Measurements from ENCODE around the gene ABCA7.

The ABCA7 gene

GRCh38 chr19:1109032-1109551 lies 69.2 kb downstream of the ABCA7 start:
- Histone ChIP-seq H2AFZ (ENCODE audit: low read length) (no peak overlapping the region), H3K9ac (ENCODE audit: low read length) (no peak overlapping the region), H3K27me3 (replicated peaks; ENCODE audit: insufficient read depth, low read length) (no peaks in the 10 kb centered on the region), H3K4me3 (ENCODE audit: low read length) (no peak overlapping the region), H3K36me3 (replicated peaks; ENCODE audit: insufficient read depth, low read length) (no peaks in the 10 kb centered on the region), H3K4me2 (ENCODE audit: low read depth, low read length) (no peak overlapping the region), H4K20me1 (ENCODE audit: insufficient read depth, low read length) (no peaks in the 10 kb centered on the region), H3F3A (ENCODE audit: insufficient read depth, low read length) (0 out of 2 replicates have a peak, but pooled peaks cover 4% of the 10 kb centered on the region), H3K79me2 (ENCODE audit: low read length) (peaks cover 22% of the 10 kb centered on the region), H3K27ac (ENCODE audit: low read length) (no peak overlapping the region), H3K9me2 (replicated peaks; ENCODE audit: insufficient read depth, low read length) (no peaks in the 10 kb centered on the region), H3K9me3 (replicated peaks; ENCODE audit: insufficient read depth, low read length) (no peaks in the 10 kb centered on the region), H3K4me1 (ENCODE audit: low read length) (no peaks in the 10 kb centered on the region)
- no peak for DNase-seq
- no peak for TF ChIP-seq EZH2phosphoT487 (IDR thresholded peaks at IDR 0.05; ENCODE audit: low read length)
- TF ChIP-seq EZH2 (optimal IDR thresholded peaks at IDR 0.05; ENCODE audit: low read depth, low read length): no peak

- Histone ChIP-seq H3K27me3 (replicated peaks; ENCODE audit: insufficient read depth, low read length) (no peaks in the 10 kb centered on the region), H3K4me2 (ENCODE audit: low read depth, low read length) (no peak overlapping the region), H3K9ac (ENCODE audit: low read length) (no peak overlapping the region), H3K9me3 (replicated peaks; ENCODE audit: insufficient read depth, low read length) (no peaks in the 10 kb centered on the region), H3F3A (ENCODE audit: insufficient read depth, low read length) (0 out of 2 replicates have a peak, but pooled peaks cover 3% of the 10 kb centered on the region), H3K36me3 (replicated peaks; ENCODE audit: insufficient read depth, low read length) (no peaks in the 10 kb centered on the region), H3K4me1 (ENCODE audit: low read length) (no peaks in the 10 kb centered on the region), H3K4me3 (ENCODE audit: low read length) (no peak overlapping the region), H3K27ac (ENCODE audit: low read length) (no peak overlapping the region), H2AFZ (ENCODE audit: low read length) (no peak overlapping the region), H4K20me1 (ENCODE audit: insufficient read depth, low read length) (no peaks in the 10 kb centered on the region), H3K79me2 (ENCODE audit: low read length) (peaks cover 19% of the 10 kb centered on the region), H3K9me2 (replicated peaks; ENCODE audit: insufficient read depth, low read length) (no peaks in the 10 kb centered on the region)
- TF ChIP-seq EZH2phosphoT487 (IDR thresholded peaks at IDR 0.05; ENCODE audit: low read length): no peak
- DNase-seq: no peak
Measured at GRCh38 chr19:1109697-1110671, 70.1 kb downstream of the ABCA7 start.

GRCh38 chr19:1110809-1111640 lies 71.1 kb downstream of the ABCA7 start:
- no peaks in the 10 kb centered on the region for H3K27me3 ChIP-seq (replicated peaks; ENCODE audit: insufficient read depth, low read length)
- TF ChIP-seq EZH2 (optimal IDR thresholded peaks at IDR 0.05; ENCODE audit: low read depth, low read length) (no peak), CTCF (IDR thresholded peaks at IDR 0.05; ENCODE audit: low read length) (no peak), EZH2phosphoT487 (IDR thresholded peaks at IDR 0.05; ENCODE audit: low read length) (no peak)
- H3K9me2 ChIP-seq (replicated peaks; ENCODE audit: insufficient read depth, low read length): no peaks in the 10 kb centered on the region
- H3K4me2 ChIP-seq (ENCODE audit: low read depth, low read length): no peak overlapping the region
- H2AFZ ChIP-seq (ENCODE audit: low read length): no peak overlapping the region
- H3K36me3 ChIP-seq (replicated peaks; ENCODE audit: insufficient read depth, low read length): no peaks in the 10 kb centered on the region
- no peaks in the 10 kb centered on the region for H3K4me1 ChIP-seq (ENCODE audit: low read length)
- H4K20me1 ChIP-seq (ENCODE audit: insufficient read depth, low read length): no peaks in the 10 kb centered on the region
- H3K9me3 ChIP-seq (replicated peaks; ENCODE audit: insufficient read depth, low read length): no peaks in the 10 kb centered on the region
- no peak overlapping the region for H3K4me3 ChIP-seq (ENCODE audit: low read length)
- H3K27ac ChIP-seq (ENCODE audit: low read length): no peak overlapping the region
- no peak overlapping the region for H3K9ac ChIP-seq (ENCODE audit: low read length)
- H3F3A ChIP-seq (ENCODE audit: insufficient read depth, low read length): 0 out of 2 replicates have a peak, but pooled peaks cover 3% of the 10 kb centered on the region
- peaks cover 9% of the 10 kb centered on the region; the same call in 1 of the 2 replicates for H3K79me2 ChIP-seq (ENCODE audit: low read length)
- DNase-seq: no peak
